Stimulated activated naive CD8-positive, alpha-beta T cell treated with anti-CD3 and anti-CD28 coated beads, Interleukin-15, amount 100 ng/mL, for 72 hours (primary cell): Measurements from ENCODE around the gene AHCYL2.
"Not testable (repeated sequence)": the region's sequence is repeated elsewhere in the genome, so short reads cannot be mapped to it uniquely, and the experiment has no call there.

ENCODE experiments used
- ATAC-seq: fragments of 150-1000 bp; cut with Tn5 transposase; 2 replicates; pipeline ENCODE4 v1.10.0; 2021; ENCODE audit warnings: mild to moderate bottlenecking, moderate library complexity
- DNase-seq, 2 donors: peaks; one replicate each; pipeline ENCODE4 v3.0.0; 2021 to 2022
- H3K27ac Mint-ChIP-seq, 2 donors: one replicate each; pipeline ENCODE4 v1.8.0; 2022; ENCODE audit warnings: mild to moderate bottlenecking in 2 of 2, mixed read lengths in 2 of 2, moderate library complexity in 2 of 2
- H3K27me3 Mint-ChIP-seq: one replicate; pipeline ENCODE4 v1.8.0; 2022; ENCODE audit warnings: mixed read lengths
- H3K4me1 Mint-ChIP-seq: one replicate; pipeline ENCODE4 v1.8.0; 2022; ENCODE audit warnings: mild to moderate bottlenecking, mixed read lengths
- H3K4me3 Mint-ChIP-seq, 2 donors: one replicate each; pipeline ENCODE4 v1.8.0; 2022; ENCODE audit warnings: mild to moderate bottlenecking in 2 of 2, mixed read lengths in 2 of 2, moderate library complexity in 1 of 2
- H3K9me3 Mint-ChIP-seq, 2 donors: one replicate each; pipeline ENCODE4 v1.8.0; 2022; ENCODE audit warnings: mixed read lengths in 2 of 2

The AHCYL2 gene

DNA sequence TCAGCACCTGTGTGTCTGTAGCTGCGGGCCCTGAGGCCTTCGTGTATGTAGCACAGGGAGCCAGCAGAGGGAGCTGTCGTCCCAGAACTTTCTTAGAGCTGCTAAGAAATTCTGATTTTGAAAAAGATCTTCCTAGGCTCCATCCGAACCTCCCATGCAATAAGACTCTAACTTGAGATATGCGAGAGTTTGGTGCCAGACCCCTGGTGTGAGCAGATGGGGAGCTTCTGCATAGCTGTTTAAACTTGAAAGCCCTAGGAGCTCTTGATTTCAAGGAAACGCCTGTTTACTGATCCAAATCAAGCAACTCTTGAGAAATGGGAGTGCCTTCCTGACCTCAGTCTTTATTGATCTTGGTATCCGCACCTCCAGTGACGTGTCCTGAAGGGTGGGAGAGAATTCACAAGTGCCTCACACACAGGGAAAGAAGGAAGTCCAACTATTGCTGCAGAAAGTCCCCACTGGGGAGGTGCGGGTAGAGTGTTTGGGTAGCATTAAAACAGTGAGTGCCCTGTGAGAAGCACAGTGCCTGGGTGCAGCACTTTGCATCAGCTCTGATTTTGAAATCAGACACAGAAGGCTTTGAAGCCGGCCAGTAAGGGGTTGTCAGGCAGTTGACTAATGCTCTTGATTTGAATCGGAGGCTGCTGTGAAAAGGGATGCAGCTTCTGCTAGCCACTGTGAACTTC is 143.0 kb downstream of the AHCYL2 start:
- DNase-seq (peak; percentile 60 to 80), ATAC-seq (peak; percentile 93)
- Mint-ChIP-seq H3K4me1 (peaks cover 21% of the 10 kb centered on the region), H3K9me3 (no peaks in the 10 kb centered on the region), H3K27ac (peak overlapping the region in 1 of 2 donors; percentile 91), H3K4me3 (peak overlapping the region; percentile 54 to 63), H3K27me3 (no peaks in the 10 kb centered on the region)

DNA sequence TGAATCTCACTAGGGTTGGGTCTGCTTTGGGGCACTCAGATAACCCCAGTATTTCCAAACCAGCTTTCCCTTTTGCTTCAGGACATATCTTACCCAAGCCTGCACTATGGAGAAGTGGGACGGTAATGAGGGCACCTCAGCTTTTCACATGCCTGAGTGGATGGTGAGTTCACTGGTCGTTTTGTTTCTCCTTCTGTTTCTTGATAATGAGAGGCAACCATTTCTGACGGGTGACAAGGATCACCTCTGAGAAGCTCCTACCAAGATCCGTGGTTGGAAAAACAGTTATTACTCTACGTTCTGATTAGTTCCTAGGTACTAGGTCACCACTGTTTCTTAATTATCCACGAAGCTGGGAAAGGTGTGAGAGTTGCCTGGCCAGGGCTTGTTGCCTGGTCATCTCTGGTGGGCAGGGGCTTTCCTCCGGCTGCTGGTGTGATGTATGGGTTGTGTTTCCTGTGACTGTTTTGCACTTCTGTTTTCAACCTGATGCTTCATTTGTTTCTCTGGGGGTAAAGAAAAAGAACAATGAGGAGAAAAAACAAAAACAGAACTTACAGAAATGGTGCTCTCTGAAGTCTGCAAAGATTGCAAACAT is 143.7 kb downstream of the AHCYL2 start:
- peak in 1 of 2 donors; percentile 54 for DNase-seq

DNA sequence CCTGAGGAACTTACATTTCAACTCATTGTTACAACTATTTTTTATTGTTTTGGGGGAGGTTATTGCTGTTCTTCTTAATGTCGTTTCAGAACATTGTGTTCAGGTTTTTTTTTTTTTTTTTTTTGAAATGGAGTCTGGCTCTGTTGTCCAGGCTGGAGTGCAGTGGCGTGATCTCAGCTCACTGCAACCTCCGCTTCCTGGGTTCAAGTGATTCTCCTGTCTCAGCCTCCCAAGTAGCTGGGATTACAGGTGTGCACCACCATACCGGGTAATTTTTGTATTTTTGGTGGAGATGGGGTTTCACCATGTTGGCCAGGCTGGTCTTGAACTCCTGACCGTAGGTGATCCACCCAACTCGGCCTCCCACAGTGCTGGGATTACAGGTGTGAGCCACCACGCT is 144.6 kb downstream of the AHCYL2 start:
- H3K4me1 Mint-ChIP-seq: peaks cover 26% of the 10 kb centered on the region
- not testable (repeated sequence) for H3K9me3 Mint-ChIP-seq, ATAC-seq, DNase-seq, H3K4me3 Mint-ChIP-seq, H3K27me3 Mint-ChIP-seq
- H3K27ac Mint-ChIP-seq: peak overlapping the region in 1 of 2 donors; percentile 46

More for the DNA sequence above, 143.7 kb downstream of the AHCYL2 start:
- peak overlapping the region; percentile 54 to 63 for H3K4me3 Mint-ChIP-seq
- no peaks in the 10 kb centered on the region for H3K9me3 Mint-ChIP-seq
- H3K27ac Mint-ChIP-seq: peak overlapping the region in 1 of 2 donors; percentile 91
- peak; percentile 61 for ATAC-seq
- H3K4me1 Mint-ChIP-seq: peaks cover 22% of the 10 kb centered on the region
- H3K27me3 Mint-ChIP-seq: no peaks in the 10 kb centered on the region

DNA sequence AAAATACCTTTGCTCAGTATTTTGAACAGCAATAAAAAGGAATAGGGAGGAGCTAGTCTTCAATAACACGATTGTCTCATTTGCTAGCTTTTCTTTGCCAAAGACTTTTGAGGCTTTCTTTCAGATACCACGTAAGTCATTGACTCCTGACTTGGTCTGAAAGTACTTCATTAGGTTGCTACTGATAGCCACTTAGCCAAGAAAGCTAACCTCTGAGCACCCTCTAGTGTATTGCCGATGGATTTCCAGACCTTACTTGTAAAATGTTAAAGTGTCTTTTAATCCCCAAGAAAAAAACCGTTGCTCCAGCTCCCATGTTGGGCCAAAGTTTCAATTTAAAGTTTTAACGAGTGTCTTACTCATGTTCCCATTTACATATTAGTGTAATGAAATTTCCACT is 146.0 kb downstream of the AHCYL2 start:
- ATAC-seq: no peak
- no peaks in the 10 kb centered on the region for H3K9me3 Mint-ChIP-seq

DNA sequence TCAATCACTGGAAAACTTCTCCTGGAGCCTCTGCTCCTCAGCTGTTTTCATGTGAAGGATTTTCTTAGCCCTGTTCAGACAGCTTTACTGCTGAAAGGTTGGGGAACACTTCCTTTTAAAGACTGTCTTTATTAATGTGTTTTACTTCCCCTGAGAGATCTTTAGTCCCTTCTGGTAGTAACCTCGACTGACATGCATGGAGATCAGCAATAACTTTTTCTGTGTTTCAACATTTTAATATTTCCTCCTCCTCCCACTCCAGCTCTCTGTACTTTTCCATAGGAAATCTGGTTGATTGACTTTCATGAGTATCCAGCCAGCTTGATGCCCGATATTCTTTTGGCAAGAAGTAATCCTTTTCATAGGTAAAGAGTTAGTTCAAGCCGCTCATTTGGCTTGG is 146.7 kb downstream of the AHCYL2 start:
- Mint-ChIP-seq H3K4me3 (peak overlapping the region in 1 of 2 donors; percentile 0), H3K27me3 (no peaks in the 10 kb centered on the region), H3K27ac (no peak overlapping the region), H3K4me1 (peaks cover 28% of the 10 kb centered on the region), H3K9me3 (no peaks in the 10 kb centered on the region)
- DNase-seq (no peak), ATAC-seq (no peak)

More for the DNA sequence above, 146.0 kb downstream of the AHCYL2 start:
- peaks cover 26% of the 10 kb centered on the region for H3K4me1 Mint-ChIP-seq
- no peak overlapping the region for H3K4me3 Mint-ChIP-seq
- DNase-seq: no peak
- H3K27me3 Mint-ChIP-seq: no peaks in the 10 kb centered on the region
- H3K27ac Mint-ChIP-seq: no peak overlapping the region

DNA sequence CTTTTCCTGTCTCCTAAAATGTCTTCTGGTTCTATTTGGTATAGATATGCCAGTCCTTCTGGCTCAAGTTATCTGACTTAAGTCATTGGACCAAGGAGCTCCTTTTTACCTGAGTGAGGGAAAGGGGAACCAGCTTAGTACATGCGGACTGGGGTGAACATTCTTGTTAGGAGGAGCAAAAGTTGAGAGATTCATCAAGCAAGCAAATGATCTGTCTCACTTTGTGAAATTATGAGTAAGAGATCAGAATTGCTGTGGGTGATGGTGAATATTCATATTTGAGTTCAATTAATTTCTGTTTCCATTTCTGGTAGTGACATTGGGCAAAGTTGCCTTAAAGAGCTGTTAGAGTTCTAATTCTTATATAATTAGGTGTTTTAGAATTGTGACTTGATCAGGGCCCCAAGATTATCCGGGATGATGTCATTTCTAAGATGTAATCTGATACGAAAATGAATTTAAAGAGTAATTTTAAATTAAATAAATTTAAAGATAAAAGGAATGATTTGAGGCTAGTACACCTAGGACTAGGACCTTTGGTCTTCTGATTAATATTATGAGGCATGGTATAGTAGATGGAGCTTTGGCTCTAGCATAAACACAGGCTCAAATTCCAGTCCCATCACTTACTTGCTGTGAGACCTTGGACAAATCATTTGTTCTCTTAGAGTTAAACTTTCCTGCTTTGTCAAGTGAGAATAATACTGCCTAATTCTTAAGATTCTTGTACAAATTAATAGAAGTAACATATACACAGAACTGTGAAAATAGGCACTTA is 149.0 kb downstream of the AHCYL2 start:
- H3K4me1 Mint-ChIP-seq: peaks cover 21% of the 10 kb centered on the region

DNA sequence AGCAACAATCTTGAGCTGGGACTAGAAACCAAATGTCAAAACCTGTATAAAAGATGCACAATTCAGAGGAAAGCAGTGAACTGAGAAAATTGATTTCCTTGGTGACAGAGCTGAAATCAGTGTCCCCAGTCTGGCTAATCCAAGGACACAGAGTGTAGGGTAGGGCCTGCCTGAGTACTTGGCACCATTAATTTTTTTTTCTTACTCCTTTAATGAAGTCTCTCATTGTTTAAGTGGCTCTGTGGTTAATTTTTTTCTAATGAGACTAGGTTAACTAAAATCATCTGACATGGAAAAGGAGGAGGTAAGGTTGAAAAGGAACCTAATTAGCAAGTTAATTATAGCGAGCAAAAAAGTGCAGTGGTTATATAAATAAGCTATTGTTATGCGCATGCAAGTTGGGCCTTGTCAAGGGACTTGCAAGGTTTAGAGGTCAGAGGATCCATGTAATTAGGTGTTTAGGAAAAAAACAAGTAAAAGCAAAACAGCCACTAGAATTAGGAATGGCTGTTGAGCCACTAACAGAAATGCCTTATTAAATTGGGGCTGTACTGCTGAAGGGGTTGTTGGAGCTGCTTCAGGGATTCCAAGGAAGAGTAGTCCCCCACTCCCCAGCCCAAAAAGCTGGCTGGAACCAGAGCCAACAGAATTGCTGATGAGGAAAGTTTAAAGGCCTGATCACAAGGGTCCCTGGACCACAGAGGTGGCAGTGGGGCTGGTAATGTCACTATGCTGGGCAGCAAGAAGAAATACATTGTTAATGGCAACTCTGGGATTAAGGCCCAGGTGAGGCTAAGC is 150.5 kb downstream of the AHCYL2 start:
- Mint-ChIP-seq H3K27me3 (no peaks in the 10 kb centered on the region), H3K27ac (peak overlapping the region in 1 of 2 donors; percentile 11), H3K9me3 (no peaks in the 10 kb centered on the region), H3K4me3 (no peak overlapping the region), H3K4me1 (peaks cover 19% of the 10 kb centered on the region)
- ATAC-seq (no peak), DNase-seq (no peak)

More for the DNA sequence above, 149.0 kb downstream of the AHCYL2 start:
- H3K27me3 Mint-ChIP-seq: no peaks in the 10 kb centered on the region
- DNase-seq (no peak), ATAC-seq (no peak)
- no peak overlapping the region for H3K27ac Mint-ChIP-seq
- H3K4me3 Mint-ChIP-seq: no peak overlapping the region
- no peaks in the 10 kb centered on the region for H3K9me3 Mint-ChIP-seq

DNA sequence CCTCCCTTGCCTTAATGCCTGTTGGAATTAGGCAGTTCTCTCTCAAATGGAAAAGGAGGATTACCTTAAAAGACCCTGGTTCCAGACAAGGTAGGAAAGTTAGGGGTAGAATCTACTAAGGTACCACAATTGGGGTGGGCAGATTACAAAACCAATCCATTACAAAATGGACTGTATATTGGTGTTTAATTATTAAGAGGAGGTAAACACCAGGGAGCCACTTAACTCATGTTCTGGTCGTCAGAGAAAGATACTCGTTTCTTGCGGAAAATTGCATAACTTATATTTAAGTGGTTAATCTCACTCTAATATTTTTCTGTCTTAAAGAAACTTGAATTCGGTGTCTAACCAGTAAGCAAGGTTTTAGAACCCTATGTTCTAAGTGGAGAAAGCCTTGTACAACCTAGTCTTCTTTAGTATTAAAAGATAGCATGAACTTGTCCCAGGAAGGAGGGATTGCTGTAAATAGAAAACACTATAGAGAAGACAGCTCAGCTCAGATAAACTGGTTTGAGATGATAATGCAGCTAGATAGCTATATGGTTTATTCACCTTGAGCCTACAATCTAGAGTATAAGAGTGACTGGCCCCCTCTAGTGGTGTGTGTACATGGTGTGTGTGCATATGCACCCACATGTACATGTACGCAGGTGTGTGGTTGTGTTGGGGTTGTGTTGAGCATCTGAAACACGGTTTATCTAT is 151.4 kb downstream of the AHCYL2 start:
- Mint-ChIP-seq H3K27me3 (no peaks in the 10 kb centered on the region), H3K4me1 (peaks cover 19% of the 10 kb centered on the region), H3K27ac (no peak overlapping the region), H3K4me3 (no peak overlapping the region), H3K9me3 (no peaks in the 10 kb centered on the region)
- DNase-seq (peak; percentile 32 to 47), ATAC-seq (peak; percentile 87)

DNA sequence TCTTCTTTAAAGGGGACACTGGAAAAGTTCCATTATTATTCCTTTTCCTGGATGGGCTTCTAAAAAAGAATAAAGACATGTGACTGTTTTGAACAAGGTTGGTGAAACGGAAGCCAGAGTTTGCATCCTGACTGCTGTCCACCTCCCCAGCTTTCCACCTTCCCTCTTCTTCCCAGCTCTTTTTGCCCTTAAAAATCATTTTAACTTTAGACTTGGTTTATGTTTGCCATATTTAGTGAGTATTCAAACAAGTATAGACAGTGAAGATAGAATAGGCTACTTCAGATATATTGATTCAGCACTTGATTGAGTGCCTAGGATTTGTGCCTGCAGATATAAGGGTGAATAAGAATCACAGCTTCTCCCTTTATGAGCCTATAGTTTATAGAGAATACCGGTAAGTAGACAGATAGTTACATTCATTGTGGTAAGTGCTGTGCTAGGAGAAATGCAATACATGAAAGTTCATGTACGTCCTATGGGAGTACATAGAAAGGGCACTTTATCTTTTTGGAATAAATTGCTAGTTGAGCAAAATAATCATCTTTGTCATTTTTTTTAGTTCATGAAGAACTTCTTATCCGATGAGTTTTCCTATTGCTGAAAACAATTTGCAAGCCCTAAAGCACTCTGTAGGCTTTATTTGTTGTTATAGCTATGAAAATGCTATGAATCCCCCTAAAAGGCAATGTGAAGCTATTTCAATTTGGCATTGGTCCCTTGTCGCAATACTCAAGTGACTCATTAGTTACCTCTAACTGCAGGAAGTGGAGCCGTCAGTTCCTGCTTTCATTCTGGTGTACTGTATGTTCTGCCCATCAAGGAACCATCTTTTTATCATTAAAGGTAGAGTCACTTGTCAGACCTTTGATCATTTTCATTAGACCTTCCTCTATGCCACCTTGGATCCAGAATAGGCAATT is 152.2 kb downstream of the AHCYL2 start:
- DNase-seq (peak in 1 of 2 donors; percentile 35), ATAC-seq (peak; percentile 94)
- no peaks in the 10 kb centered on the region for H3K9me3 Mint-ChIP-seq
- peaks cover 19% of the 10 kb centered on the region for H3K4me1 Mint-ChIP-seq
- H3K4me3 Mint-ChIP-seq: peak overlapping the region; percentile 22 to 29
- no peaks in the 10 kb centered on the region for H3K27me3 Mint-ChIP-seq
- peak overlapping the region in 1 of 2 donors; percentile 27 for H3K27ac Mint-ChIP-seq

DNA sequence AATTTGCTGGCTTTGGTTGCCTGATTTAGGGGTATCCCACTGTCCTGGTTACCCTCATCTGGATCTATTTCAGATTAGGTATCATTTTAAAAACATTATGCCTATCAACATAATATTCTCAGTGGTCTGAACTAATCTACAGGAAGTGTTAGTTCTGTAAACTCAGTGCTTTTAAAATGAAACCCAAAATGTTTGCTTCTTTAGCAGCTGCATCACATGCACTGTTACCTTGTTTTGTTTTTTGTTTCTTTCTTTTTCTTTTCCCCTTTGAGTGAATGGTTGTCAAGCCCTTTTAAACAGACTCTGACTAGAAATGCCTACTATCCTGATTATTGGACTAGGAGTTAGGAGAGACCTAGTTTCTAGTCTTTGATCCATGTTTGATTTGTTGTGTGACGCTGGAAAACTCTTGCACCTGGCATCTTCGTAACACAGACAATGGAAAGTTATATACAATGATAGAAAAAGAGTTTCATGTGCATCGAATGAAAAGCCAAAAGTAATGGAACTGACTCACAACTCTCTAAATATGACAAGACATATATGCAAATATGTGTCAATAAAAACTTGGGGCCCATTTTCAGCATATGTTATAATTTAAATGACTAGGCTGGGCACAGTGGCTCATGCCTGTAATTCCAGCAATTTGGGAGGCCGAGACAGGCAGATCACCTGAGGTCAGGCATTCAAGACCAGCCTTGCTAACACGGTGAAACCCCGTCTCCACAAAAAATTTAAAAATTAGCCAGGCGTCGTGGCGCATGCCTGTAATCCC is 157.1 kb downstream of the AHCYL2 start:
- Mint-ChIP-seq H3K27me3 (no peaks in the 10 kb centered on the region), H3K4me1 (peaks cover 15% of the 10 kb centered on the region), H3K9me3 (no peaks in the 10 kb centered on the region), H3K27ac (peak overlapping the region in 1 of 2 donors; percentile 47), H3K4me3 (no peak overlapping the region)
- ATAC-seq (no peak), DNase-seq (no peak)

DNA sequence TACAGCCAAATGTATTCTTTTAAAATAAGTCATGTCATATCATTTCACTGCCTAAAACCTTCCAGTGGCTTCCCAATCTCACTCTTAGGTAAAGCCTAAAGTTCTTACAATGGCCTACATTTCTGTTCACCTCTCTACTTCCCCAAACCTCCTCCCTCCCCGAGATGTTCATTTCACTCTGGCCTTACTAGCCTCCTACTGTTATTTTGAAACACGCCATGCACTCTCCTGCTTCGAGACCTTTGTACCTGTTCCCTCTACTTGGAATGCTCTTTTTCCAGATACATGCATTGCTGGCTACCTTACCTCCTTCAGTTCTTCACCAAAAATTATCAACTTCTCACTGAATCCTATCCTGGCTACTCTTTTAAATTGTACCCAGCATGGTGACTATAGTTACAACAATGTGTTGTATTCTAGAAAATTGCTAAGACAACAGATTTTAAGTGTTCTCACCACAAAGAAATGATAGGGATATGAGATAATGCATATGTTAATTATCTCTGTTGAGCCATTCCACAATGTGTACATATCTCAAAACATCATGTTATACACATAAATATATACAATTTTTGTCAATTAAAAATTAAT is 158.8 kb downstream of the AHCYL2 start:
- ATAC-seq (no peak), DNase-seq (no peak)
- Mint-ChIP-seq H3K9me3 (no peaks in the 10 kb centered on the region), H3K27me3 (no peaks in the 10 kb centered on the region), H3K27ac (no peak overlapping the region), H3K4me3 (no peak overlapping the region), H3K4me1 (peaks cover 7% of the 10 kb centered on the region)

DNA sequence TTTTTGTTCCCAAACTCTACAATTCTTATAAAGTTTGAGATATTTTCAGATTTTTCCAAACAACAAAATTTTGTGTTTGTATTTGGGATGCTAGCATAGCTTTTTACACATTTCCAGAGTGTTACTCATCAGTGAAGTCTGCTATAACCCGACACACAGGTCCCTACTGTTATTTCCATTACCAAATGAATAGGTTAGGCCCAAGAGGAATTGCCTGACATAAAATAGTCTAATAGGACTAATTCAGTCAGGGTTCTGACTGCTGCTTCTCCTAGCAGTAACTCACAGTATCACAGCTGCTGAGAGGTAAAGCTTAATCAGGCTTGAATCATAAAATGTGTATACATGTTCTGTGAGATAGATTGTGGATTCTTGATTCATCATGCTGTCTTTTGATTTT is 160.3 kb downstream of the AHCYL2 start:
- ATAC-seq: no peak
- peak overlapping the region in 1 of 2 donors; percentile 10 for H3K4me3 Mint-ChIP-seq
- peaks cover 7% of the 10 kb centered on the region for H3K4me1 Mint-ChIP-seq
- H3K9me3 Mint-ChIP-seq: no peaks in the 10 kb centered on the region
- H3K27ac Mint-ChIP-seq: no peak overlapping the region
- no peak for DNase-seq
- no peaks in the 10 kb centered on the region for H3K27me3 Mint-ChIP-seq

DNA sequence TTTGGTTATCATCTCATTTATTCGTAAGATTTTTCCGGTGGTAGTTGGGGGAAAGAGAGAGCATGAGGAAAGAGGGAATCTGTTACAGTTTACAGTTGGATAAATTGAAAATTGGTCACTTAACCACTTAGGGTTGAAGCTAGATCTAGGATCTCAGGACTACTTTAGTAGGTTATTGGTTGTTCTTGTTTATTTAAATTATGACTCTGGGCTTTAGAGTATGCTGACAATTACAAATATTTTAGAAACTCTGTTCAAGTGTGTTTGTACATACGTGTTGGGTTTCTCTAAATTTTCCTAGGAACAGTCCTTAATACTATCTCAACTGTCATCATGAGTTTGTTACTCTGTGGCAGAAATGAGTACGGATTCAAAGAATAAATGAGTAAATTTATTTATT is 160.8 kb downstream of the AHCYL2 start:
- H3K27ac Mint-ChIP-seq: no peak overlapping the region
- DNase-seq: no peak
- H3K27me3 Mint-ChIP-seq: no peaks in the 10 kb centered on the region
- no peak for ATAC-seq
- peak overlapping the region in 1 of 2 donors; percentile 10 for H3K4me3 Mint-ChIP-seq
- peaks cover 7% of the 10 kb centered on the region for H3K4me1 Mint-ChIP-seq
- H3K9me3 Mint-ChIP-seq: no peaks in the 10 kb centered on the region
